HAP-1 (cell line): ENCODE results near the gene ZNF70.
A peak's percentile ranks its signal among the peaks of the same experiment; 100 is the strongest.

Experiments
- DNase-seq, 2 experiments: peaks; one replicate each; pipeline ENCODE4 v3.0.0-alpha.2; 2016 to 2020; ENCODE audit warnings: low spot score in 2 of 2
- H3K27me3 ChIP-seq: fragments of 250-450 bp; sonication (Bioruptor Pico); 2 replicates; pipeline ENCODE4 v1.5.1; 2020; ENCODE audit warnings: low read depth, mild to moderate bottlenecking, moderate library complexity
- H3K36me3 ChIP-seq: fragments of 250-450 bp; sonication (Bioruptor Pico); replicated peaks from 2 replicates; pipeline ENCODE4 v1.5.1; 2020; ENCODE audit warnings: mild to moderate bottlenecking
- H3K4me1 ChIP-seq: fragments of 250-450 bp; sonication (Bioruptor Pico); 2 replicates; pipeline ENCODE4 v1.5.1; 2020; ENCODE audit warnings: mild to moderate bottlenecking
- H3K4me3 ChIP-seq: fragments of 250-450 bp; sonication (Bioruptor Pico); 2 replicates; pipeline ENCODE4 v1.5.1; 2020; ENCODE audit warnings: mild to moderate bottlenecking, moderate library complexity
- H3K9me3 ChIP-seq: fragments of 250-450 bp; sonication (Bioruptor Pico); 2 replicates; pipeline ENCODE4 v1.5.1; 2020; ENCODE audit warnings: mild to moderate bottlenecking, moderate library complexity
- in situ Hi-C: fragments of 300-500 bp; cut with MboI; formaldehyde crosslinking; loops from 3 replicates; pipeline ENCODE4 v1.14.3; 2020; ENCODE audit warnings: low sequenced_read_pairs, inconsistent platforms, mixed read lengths

ZNF70 gene

GRCh38 chr22:23760056-23760455, 9.1 kb upstream of the ZNF70 start:
- no peaks in the 10 kb centered on the region for H3K27me3 ChIP-seq
- peaks cover 17% of the 10 kb centered on the region for H3K4me1 ChIP-seq
- DNase-seq: no peak
- H3K4me3 ChIP-seq: no peak overlapping the region
- in situ Hi-C loops: no loop called here
- no peaks in the 10 kb centered on the region for H3K9me3 ChIP-seq
- peaks cover 21% of the 10 kb centered on the region for H3K36me3 ChIP-seq

- Histone ChIP-seq H3K4me3 (no peak overlapping the region), H3K27me3 (no peaks in the 10 kb centered on the region), H3K4me1 (peaks cover 22% of the 10 kb centered on the region), H3K36me3 (peaks cover 16% of the 10 kb centered on the region), H3K9me3 (no peaks in the 10 kb centered on the region)
- no peak for DNase-seq
- in situ Hi-C loops: no loop called here
Measured at GRCh38 chr22:23759566-23759965, 8.7 kb upstream of the ZNF70 start.

- H3K27me3 ChIP-seq: no peaks in the 10 kb centered on the region
- in situ Hi-C loops: no loop called here
- H3K9me3 ChIP-seq: no peaks in the 10 kb centered on the region
- DNase-seq: peak; percentile 74 to 78
- H3K36me3 ChIP-seq: no peaks in the 10 kb centered on the region
- H3K4me3 ChIP-seq: no peak overlapping the region
- H3K4me1 ChIP-seq: peaks cover 22% of the 10 kb centered on the region
Measured at GRCh38 chr22:23756891-23757290, 6.0 kb upstream of the ZNF70 start.

- H3K4me1 ChIP-seq: peaks cover 28% of the 10 kb centered on the region
- no peak overlapping the region for H3K4me3 ChIP-seq
- in situ Hi-C loops: no loop called here
- no peak for DNase-seq
- no peaks in the 10 kb centered on the region for H3K9me3 ChIP-seq
- no peaks in the 10 kb centered on the region for H3K36me3 ChIP-seq
- no peaks in the 10 kb centered on the region for H3K27me3 ChIP-seq
Measured at GRCh38 chr22:23755711-23756110, 4.8 kb upstream of the ZNF70 start.

- no peaks in the 10 kb centered on the region for H3K9me3 ChIP-seq
- H3K4me1 ChIP-seq: peaks cover 28% of the 10 kb centered on the region
- H3K27me3 ChIP-seq: no peaks in the 10 kb centered on the region
- peak in 1 of 2 experiments; percentile 72 for DNase-seq
- in situ Hi-C loops: no loop called here
- H3K36me3 ChIP-seq: no peaks in the 10 kb centered on the region
- H3K4me3 ChIP-seq: no peak overlapping the region
Measured at GRCh38 chr22:23754980-23755636, 4.2 kb upstream of the ZNF70 start.

GRCh38 chr22:23754220-23754919, 3.5 kb upstream of the ZNF70 start, which contains the start of gene VPREB3:
TSS of gene VPREB3 (minus strand) at chr22:23754425. CDS start at chr22:23754363, 62 bp downstream.
- H3K4me1 ChIP-seq: peaks cover 32% of the 10 kb centered on the region

GRCh38 chr22:23753385-23753784, 2.5 kb upstream of the ZNF70 start:
- in situ Hi-C loops: no loop called here
- Histone ChIP-seq H3K27me3 (no peaks in the 10 kb centered on the region), H3K36me3 (no peaks in the 10 kb centered on the region), H3K9me3 (no peaks in the 10 kb centered on the region), H3K4me1 (peaks cover 32% of the 10 kb centered on the region), H3K4me3 (no peak overlapping the region)
- no peak for DNase-seq

More at GRCh38 chr22:23754220-23754919, 3.5 kb upstream of the ZNF70 start, which contains the start of gene VPREB3:
- no peaks in the 10 kb centered on the region for H3K27me3 ChIP-seq
- no peaks in the 10 kb centered on the region for H3K36me3 ChIP-seq
- H3K9me3 ChIP-seq: no peaks in the 10 kb centered on the region
- H3K4me3 ChIP-seq: no peak within 1 kb of the TSS
- in situ Hi-C loops: no loop called here
- DNase-seq: no peak

GRCh38 chr22:23752750-23753149, 1.8 kb upstream of the ZNF70 start:
- Histone ChIP-seq H3K4me3 (no peak overlapping the region), H3K27me3 (no peaks in the 10 kb centered on the region), H3K9me3 (no peaks in the 10 kb centered on the region), H3K4me1 (peaks cover 32% of the 10 kb centered on the region), H3K36me3 (no peaks in the 10 kb centered on the region)
- no peak for DNase-seq
- in situ Hi-C loops: no loop called here

GRCh38 chr22:23752090-23752691, 1.3 kb upstream of the ZNF70 start:
- H3K27me3 ChIP-seq: no peaks in the 10 kb centered on the region
- DNase-seq: no peak
- no peaks in the 10 kb centered on the region for H3K9me3 ChIP-seq
- no peak overlapping the region for H3K4me3 ChIP-seq
- in situ Hi-C loops: no loop called here
- H3K36me3 ChIP-seq: no peaks in the 10 kb centered on the region
- peaks cover 31% of the 10 kb centered on the region for H3K4me1 ChIP-seq

GRCh38 chr22:23751441-23751996, 607 bp upstream of the ZNF70 start:
- DNase-seq: peak in 1 of 2 experiments; percentile 47
- in situ Hi-C loops: no loop called here
- Histone ChIP-seq H3K36me3 (no peaks in the 10 kb centered on the region), H3K4me3 (peak overlapping the region; percentile 73), H3K9me3 (no peaks in the 10 kb centered on the region), H3K27me3 (no peaks in the 10 kb centered on the region), H3K4me1 (peaks cover 26% of the 10 kb centered on the region)

- Histone ChIP-seq H3K27me3 (no peaks in the 10 kb centered on the region), H3K9me3 (no peaks in the 10 kb centered on the region; the same call in 1 of the 2 replicates), H3K36me3 (no peaks in the 10 kb centered on the region; the same call in 1 of the 2 replicates), H3K4me1 (peaks cover 18% of the 10 kb centered on the region), H3K4me3 (peak overlapping the region; percentile 73)
- in situ Hi-C loops: no loop called here
- no peak for DNase-seq
Measured at GRCh38 chr22:23750367-23750713, 572 bp downstream of the ZNF70 start.

GRCh38 chr22:23749841-23750301, 1.0 kb downstream of the ZNF70 start:
- Histone ChIP-seq H3K9me3 (no peaks in the 10 kb centered on the region; the same call in 1 of the 2 replicates), H3K4me3 (peak overlapping the region; percentile 73), H3K27me3 (no peaks in the 10 kb centered on the region), H3K4me1 (peaks cover 13% of the 10 kb centered on the region), H3K36me3 (peaks cover 2% of the 10 kb centered on the region)
- DNase-seq: no peak
- in situ Hi-C loops: no loop called here

- Histone ChIP-seq H3K4me1 (peaks cover 4% of the 10 kb centered on the region; the same call in 1 of the 2 replicates), H3K4me3 (no peak overlapping the region), H3K9me3 (no peaks in the 10 kb centered on the region; the same call in 1 of the 2 replicates), H3K36me3 (peaks cover 24% of the 10 kb centered on the region), H3K27me3 (no peaks in the 10 kb centered on the region)
- DNase-seq: no peak
- in situ Hi-C loops: no loop called here
Measured at GRCh38 chr22:23745791-23746190, 5.1 kb downstream of the ZNF70 start.
